ENCODE data around the gene SBK1. TPM values are rescaled to one million over a fixed set of nuclear protein-coding genes. Genes with fewer than 3 reads are reported as not detected.

The SBK1 gene
- total RNA-seq, 2 donors from 2014 or later = 0.28 to 0.58 TPM

DNA sequence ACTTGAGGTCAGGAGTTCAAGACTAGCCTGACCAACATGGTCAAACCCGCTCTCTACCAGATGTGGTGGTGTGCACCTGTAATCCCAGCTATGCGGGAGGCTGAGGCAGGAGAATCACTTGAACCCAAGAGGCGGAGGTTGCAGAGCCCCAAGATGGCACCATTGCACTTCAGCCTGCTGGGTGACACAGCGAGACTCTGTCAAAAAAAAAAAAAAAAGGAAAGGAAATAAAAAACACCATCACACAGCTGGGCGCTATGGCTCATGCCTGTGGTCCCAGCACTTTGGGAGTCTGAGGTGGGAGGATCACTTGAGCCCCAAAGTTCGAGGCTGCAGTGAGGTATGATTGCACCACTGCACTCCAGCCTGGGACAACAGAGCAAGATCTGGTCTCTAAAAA is 13.3 kb upstream of the SBK1 start:
- intact Hi-C loops (cut with DNase I, micrococcal nuclease) = no loop called here
- no peak for ATAC-seq
- DNase-seq = no peak

DNA sequence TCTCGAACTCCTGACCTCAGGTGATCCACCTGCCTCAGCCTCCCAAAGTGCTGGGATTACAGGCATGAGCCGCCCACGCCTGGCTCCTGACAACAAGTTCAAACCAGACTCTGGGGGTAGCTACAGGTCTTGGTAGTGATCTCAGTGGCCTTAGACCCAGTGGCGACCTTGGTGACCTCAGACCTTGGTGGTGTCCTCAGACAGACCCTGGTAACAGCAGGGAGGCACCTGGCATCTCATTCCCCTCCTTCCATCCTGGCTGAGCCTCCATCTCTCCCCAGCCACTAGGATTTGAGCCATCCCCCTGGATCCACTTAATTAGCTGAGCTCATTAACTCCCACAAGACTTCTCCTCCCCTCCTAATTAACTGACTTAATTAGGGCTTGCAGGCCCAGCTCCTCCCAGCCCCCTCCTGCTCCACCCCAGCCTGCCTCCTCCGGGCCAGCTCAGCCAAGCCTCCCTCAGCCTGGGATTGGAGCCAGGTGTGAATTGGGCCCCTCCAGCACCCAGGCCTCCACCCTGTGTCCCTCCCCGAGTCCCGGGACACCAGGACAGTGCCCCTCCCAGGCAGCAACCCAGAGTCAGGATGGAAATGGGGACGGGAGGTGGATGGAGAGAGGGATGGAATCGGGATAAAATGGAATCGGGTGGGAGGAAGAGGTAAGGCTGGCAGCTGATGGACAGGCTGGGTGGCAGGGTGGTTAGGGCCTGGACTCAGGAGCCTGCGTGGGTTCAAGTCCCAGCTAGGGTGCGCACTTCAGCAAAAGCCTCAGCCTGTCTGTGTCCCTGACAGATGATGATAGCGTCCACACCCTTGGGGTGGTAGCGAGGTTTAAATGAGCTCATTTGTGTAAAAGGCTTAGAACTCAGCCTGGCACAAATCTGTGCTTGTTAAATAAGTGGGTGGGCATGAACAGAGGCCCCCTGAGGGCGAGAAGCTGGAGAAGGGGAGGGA is 11.2 kb upstream of the SBK1 start:
- no peak for DNase-seq
- intact Hi-C loops (cut with DNase I, micrococcal nuclease) = no loop called here
- ATAC-seq = no peak

DNA sequence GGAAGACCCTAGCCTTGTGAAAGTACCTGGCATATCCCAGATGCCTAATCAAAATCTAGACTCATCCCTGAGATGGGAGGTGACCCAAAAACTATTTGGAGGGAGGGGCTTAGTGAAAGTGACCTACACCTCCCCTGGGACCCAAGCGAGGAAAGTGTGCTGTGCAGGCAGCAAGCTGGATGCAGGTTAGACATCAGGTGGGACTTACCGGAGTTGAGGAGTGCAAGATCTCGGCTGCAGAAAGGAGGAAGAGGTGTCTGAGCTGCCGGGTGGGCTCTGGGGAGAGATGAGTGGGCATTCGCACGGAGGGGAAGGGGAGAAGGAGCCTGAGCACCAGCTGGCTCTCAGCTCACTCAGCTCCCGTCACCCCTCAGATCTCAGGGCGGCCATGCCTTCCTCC is 10.3 kb upstream of the SBK1 start:
- ATAC-seq (no peak), DNase-seq (no peak)
- intact Hi-C loops (cut with DNase I, micrococcal nuclease) = no loop called here

DNA sequence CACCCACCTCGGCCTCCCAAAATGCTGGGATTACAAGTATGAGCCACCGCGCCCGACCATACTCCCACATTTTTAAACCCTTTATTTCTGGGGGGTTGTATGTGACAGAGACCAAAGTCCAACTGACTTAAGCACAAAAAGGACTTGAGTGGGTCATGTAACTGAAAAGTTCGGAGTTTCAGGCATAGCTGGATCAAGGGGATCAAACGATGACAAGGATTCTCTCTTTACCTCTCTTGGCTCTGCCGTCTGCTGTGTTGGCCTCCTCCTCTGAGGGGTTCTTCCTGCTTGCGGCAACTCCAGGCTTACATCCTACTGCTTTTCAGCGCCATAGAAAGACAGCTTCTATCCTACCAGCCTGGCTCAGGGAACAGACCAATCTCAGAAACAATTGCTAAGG is 9.2 kb upstream of the SBK1 start:
- intact Hi-C loops (cut with DNase I, micrococcal nuclease) = no loop called here
- ATAC-seq (no peak), DNase-seq (no peak)

DNA sequence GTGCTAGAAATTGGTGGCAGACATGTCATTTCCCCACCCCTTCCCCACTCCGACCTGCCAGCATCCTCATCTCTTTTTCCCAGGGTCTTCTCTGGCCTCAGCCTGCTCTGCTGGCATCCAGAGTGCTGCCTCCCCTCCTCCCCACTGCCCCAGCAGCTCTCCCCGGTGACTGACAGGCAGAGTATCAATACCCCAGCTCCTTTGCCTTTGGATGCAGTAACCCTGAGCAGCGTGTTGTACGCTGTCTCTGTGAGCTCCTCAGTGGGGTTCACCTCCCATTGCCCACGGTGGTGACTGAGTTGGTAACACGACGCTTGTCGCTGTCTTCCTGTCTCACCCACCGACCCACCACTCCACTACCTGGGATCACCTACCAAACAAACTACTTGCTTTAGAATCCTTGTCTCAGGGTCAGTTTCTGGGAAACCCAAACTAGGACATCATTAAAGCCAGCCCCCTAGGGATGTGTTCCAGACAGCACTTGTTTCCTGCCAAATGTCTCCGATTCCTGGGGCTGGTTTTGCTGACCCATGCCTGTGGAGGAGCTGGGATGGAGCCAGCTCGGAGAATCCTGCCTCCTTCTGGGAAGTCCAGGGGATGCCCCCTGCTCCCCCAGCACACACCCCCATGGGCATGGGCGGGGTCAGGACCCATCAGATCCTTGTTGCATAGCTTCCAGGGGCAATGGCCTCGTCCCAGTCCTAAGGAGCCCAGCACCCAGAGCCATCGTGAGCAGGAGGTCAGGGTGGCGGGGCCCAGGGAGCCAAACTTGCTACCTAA is 8.3 kb upstream of the SBK1 start:
- intact Hi-C loops (cut with DNase I, micrococcal nuclease) = no loop called here
- DNase-seq = no peak
- ATAC-seq = no peak

DNA sequence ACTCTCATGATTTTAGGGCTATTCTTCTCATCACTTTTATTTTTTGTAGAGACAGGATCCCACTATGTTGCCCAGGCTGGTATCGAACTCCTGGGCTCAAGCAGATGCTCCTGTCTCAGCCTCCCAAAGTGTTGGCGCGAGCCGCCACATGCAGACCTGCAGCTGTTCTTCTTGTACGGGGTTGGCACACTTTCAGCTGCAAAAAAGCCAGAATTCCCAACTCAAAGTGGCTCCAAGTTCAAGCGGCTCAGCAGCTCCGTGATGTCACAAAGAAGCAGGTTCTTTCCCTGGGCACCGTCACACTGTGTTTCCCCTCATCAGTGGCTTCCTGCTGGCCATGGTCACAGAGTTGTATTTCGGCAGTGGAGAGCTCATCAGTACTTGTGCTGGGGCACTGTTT is 6.7 kb upstream of the SBK1 start:
- no peak for DNase-seq
- ATAC-seq = no peak
- intact Hi-C loops (cut with DNase I, micrococcal nuclease) = no loop called here

DNA sequence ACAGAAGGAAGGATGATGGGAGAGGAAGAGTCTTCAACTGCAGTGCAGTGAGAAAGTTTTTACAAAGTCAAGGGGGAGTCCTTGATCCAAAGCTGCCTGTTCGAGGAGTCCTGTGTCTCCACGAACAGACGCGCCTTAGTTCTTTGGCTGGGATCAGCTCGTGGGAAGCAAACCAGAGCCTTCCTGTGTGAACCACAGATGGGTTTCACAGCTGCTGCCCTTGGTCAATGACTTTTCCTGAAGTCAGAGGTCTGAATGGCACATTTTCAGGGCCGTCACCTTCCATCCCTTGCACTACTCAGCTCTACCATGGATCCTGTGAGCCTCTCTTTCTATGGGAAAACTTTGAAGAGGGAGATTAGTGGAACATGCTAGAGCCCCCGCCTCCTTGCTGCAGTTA is 4.2 kb upstream of the SBK1 start:
- DNase-seq (no peak), ATAC-seq (no peak)
- intact Hi-C loops (cut with DNase I, micrococcal nuclease) = no loop called here

DNA sequence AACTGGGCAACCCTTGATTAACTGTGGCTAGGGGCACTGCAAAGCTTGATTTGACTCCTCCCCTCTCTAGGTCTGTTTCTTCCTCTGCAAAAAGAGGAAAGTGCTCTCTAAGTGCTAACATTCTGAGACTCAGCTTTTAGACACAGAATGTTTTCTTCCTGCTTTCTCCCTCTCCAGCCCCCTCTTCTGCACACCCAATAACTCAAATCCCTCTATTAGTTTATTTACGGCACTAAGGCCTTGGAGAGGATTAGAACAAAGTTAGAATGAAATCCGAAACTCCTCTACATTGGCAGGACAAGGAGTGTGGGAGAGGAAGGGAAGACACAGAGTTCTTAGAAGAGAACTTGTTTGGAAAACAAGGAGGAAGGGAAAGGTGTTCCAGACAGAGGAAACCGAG is 3.3 kb upstream of the SBK1 start:
- intact Hi-C loops (cut with DNase I, micrococcal nuclease) = no loop called here
- ATAC-seq = no peak
- no peak for DNase-seq

DNA sequence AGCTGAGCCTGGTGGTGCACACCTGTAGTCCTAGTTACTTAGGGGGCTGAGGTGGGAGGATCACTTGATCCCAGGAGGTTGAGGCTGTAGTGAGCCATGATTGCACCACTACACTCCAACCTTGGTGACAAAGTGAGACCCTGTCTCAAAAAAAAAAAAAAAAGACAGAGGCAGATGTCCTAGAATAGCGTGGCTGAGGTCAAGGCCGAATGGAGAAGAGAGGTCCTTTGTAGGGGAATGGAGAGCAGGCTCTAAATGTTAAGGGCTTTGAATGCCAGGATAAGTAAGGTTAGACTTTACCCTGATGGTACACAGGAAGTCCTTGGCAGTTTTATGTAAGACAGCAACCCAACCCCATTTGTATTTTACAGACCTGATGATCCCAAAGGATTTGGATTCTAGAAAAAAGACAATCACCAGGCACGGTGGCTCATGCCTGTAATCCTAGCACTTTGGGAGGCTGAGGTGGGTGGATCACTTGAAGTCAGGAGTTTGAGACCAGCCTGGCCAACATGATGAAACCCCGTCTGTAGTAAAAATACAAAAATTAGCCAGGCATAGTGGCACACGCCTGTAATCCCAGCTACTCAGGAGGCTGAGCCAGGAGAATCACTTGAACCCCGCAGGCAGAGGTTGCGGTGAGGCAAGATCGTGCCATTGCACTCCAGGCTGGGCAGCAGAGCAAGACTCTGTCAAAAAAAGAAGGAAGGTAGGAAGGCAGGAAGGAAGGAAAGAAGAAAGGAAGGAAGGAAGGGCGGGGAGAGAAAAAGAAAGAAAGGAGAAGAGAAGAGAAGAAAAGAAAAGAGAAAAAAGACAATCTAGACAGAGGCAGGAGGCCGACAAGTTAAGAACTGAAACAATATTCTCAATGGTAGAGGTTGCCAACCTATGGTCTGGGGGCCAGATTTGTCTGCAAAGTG is 2.1 kb upstream of the SBK1 start:
- no peak for DNase-seq
- intact Hi-C loops (cut with DNase I, micrococcal nuclease) = no loop called here
- no peak for ATAC-seq

DNA sequence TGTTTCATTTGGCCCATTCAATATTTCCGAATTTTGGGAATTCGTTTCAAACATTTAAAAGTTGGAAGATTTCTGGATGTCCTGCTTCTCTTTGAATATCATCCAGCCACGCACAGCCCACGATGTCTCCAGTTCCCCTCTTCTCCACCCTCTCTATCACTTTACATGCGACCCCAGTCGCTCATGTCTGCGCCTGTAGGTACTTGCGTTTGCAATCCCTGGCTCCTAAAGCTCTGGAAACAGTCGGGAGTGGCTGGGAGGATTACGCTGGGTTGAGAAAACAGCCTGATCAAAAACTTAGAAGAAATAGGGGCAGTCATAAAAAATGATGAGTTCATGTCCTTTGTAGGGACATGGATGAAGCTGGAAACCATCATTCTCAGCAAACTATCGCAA is 1.5 kb upstream of the SBK1 start:
- intact Hi-C loops (cut with DNase I, micrococcal nuclease) = no loop called here
- ATAC-seq (no peak), DNase-seq (no peak)

DNA sequence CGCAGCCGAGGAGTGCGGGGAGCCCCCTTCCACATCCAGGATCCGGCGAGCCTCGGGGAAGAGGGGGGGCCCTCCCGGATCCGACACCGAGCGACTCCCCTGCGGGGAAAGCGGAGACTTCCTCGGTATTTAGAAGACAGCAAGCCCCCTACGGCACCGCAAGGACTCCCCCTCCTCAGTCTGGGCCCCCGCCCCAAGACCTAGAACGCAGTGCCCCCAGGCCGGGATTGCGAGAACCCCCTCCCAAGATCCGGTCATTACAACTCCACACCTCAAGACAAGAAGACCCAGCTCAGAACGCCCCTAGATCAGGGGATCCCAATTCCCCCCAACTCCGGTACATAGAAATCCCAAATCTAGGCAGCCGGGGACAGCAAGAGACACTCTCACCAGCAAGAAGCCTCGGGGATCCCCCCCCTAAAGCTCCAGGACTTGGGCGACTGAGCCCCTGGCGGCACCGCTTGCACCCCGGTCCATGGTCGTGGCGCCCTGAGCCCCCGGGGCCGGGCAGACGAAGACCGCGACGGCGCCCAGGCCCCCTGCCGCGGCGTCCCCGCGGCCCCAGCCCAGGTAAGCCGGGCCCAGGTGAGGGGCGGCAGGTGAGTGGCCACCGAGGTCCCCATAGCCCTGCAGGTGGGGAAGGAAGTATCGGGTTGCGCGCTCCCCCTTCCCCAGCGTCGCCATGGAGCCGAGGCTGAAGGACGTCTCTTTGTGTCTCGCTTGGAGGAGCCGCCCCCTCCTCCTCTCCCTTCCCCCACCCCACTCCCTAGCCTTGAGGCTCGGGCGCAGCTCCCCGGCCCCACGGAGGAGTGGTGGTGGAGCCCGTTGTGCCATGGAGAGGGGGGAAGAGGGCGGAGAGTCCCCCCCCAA is 641 bp downstream of the SBK1 start:
- DNase-seq = peak in 1 of 2 donors; percentile 27

DNA sequence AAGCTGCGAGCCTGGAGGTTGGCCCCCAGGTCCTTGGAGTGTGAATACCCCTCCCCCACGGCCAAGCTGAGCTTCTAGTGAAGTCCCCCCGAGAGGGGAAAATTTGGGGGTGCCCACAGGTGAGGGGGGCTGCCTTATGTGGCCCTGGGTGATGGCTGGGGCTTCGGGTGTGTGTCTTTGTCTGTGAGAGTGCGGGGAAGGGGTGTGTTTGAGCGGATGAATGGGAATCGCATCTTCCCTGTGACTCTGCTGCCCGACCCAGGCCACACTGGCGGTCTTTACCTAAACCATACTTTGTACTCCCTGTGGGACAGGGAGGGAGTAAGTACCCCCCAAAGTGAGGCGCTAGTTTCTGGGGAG is 1.3 kb downstream of the SBK1 start:
- DNase-seq (no peak), ATAC-seq (no peak)
- intact Hi-C loops (cut with DNase I, micrococcal nuclease) = no loop called here

More for the DNA sequence above, 641 bp downstream of the SBK1 start:
- ATAC-seq = no peak
- intact Hi-C loops (cut with DNase I, micrococcal nuclease) = no loop called here

DNA sequence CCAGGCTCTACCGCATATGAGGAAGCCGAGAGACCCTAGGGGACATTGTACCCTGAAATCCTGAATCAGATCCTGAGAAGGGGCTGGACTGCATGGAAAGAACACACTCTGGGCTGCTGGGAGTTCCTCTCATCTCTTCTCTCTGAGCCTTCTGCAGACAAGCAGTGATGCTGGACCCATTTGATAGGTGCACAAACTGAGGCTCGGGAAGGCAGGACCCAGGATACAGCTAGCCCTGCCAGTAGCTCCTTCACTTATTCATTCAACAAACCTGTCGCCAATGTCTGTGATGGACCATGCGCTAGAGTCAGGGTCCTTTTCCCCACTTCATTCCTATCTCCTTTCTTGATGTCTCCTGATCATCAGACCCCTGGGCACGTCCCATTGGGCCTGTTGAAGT is 1.9 kb downstream of the SBK1 start:
- ATAC-seq = no peak

DNA sequence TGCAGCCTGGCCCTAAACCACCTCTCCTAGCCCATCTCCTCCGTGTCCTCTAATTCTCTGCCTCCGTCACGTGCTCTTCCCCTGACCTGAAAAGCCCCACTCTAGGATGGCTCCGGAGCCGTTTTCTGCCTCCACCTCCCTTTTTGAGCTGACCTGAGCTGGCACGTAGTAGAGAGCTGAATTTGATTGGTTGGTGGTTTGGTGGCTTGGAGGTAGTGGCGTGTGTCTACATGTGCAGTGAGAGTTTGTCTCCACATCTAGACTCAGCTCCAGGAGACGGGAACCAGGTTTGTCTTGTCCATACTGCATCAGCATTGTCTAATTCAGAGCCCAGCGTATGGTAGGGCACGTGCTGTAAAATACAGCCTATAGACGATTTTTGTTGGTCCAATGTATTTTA is 3.0 kb downstream of the SBK1 start:
- no peak for ATAC-seq
- intact Hi-C loops (cut with DNase I, micrococcal nuclease) = no loop called here
- DNase-seq = no peak

More for the DNA sequence above, 1.9 kb downstream of the SBK1 start:
- no peak for DNase-seq
- intact Hi-C loops (cut with DNase I, micrococcal nuclease) = no loop called here

DNA sequence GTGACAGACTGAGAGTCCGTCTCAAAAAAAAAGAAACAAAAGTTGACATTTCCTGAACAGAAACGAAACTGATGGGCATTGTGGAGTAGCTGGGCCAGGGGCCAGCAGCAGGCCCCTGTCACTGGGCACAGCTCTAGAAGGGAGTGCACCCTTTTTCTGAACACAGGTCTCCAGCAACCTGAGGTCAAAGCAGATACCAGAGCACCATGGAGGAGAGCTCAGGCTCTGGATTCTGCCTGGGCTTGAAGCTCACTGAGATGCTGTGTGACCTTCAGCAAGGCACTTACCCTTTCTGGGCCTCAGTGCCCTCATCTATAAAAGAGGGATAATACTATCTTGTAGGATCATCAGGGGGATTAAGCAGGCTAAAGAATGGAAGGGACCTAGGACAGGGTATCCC is 5.0 kb downstream of the SBK1 start:
- intact Hi-C loops (cut with DNase I, micrococcal nuclease) = no loop called here
- ATAC-seq (no peak), DNase-seq (no peak)

DNA sequence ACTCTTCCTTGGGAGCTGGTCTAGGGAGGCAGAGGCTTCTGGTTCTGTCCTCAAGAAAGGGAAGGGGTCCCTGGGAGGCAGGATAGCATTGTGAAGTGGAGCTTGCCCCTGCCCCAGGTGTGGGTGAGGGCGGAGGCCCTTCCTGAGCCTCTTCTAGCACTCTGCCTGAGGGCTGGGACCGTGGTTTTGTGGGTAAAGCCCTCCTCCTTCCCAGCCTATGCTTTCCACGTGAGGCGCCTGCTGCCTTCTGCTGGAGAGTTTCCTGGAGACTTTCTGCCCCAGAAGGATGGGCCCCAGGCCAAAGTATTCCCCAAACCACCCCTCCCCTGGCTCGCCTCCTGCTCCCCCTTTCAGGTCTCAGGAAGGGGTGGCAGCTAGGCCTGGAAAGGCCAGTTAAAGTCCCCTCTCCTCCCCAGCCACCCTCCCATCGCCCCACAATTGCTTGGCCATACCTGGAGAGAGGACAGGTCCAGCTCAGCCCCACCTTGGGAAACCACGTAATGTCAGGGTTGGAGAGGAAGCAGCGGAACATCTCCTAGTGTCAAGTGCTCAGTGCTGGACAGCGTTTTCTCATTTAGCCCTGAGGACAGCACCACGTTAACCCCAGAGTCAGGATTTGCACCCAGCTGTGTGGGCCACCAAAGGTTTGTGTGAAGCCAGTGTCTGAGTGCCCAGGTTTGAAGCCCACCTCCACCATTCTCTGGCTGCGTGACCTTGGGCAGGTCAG is 5.6 kb downstream of the SBK1 start:
- intact Hi-C loops (cut with DNase I, micrococcal nuclease) = no loop called here
- DNase-seq (no peak), ATAC-seq (no peak)

DNA sequence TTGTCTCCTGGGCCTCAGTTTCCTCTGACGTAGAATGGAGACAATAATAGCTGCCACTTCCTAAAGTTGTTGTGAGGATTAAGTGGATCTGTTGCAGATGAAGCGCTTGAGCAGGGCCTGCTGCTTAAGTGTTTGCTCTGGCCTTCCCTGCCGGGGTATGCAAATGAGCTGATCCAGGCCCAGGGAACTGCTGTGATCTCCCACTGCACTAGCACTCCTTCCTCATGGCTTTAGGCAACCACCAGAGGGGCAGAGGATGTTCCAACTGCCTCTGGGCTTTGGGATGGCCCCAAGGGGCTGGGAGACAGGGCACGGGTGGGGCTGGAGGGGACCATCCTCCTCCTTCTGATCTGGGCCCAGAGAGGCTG is 6.2 kb downstream of the SBK1 start:
- intact Hi-C loops (cut with DNase I, micrococcal nuclease) = no loop called here
- no peak for DNase-seq
- ATAC-seq = no peak

DNA sequence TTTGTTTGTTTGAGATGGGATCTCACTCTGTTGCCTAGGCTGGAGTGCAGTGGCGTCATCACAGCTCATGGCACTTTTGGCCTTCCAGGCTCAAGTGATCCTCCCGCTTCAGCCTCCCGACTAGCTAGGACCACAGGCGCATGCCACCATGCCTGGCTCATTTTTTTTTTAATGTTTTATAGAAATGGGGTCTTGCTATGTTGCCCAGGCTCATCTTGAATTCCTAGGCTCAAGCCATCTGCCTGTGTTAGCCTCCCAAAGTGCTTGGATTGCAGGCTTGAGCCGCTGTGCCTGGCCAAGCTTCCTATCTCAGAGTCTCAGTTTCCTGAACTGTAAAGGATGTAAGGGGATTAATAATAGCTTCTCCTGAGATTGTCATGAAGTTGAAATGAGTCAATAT is 8.0 kb downstream of the SBK1 start:
- intact Hi-C loops (cut with DNase I, micrococcal nuclease) = no loop called here
- DNase-seq (no peak), ATAC-seq (no peak)
